Measurements from ENCODE around the gene RYR3.

RYR3 gene

DNA sequence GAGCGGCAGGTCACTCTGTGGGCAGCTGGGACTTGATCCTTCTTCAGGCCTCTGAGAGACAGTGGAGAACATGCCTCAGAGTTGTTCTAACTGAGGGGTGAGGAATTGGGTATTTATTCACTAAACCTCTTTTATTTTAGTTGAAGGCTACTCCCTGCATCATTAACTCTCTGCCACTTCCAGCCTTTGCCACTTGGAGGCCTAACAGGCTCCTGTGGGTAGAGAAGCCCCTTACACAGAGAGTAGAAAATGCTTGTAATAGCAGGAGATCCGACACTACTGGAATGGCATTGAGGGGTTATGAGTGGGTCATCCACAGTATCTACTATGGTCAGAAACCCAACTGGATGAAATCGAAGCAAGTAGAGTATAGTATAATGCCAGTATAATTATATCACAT lies 81.7 kb downstream of the RYR3 start:
- DNase-seq: no peak

DNA sequence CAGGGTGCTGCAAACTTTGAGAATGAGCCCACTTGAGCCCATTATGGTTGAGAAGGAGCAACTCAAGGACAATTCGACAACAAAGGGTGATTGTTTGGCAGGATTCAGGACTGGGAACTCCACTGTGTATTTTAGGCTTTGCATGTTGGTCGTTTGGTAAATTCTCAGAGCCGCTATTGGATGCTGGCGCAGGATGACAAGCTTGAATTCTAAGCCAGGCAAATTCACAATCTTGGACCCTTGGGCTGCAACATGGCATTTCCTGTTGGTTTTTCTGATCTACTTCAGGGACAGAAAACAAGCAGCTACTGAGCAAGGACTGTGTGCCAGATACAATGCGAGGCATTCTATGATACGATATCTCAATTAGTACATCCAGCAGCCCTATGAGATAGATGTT lies 82.8 kb downstream of the RYR3 start:
- DNase-seq: no peak

DNA sequence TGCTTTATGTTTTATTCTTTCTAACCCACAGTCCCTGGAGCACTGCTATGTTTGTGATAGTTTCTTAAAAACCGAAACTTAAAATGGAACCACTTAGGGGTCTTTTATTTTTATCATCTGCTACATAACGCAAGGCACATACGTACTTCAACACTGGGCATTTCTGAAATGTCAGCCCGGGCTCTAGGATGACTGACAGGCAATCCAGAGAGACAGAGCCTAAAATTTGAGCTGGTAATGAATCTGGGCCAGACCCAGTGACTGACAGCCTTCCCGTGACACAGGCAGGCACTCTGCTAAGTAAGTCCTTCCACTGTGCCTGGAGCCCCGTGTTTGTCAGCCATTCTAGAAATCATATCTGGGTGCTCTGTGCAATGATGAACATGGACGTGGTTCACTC lies 84.6 kb downstream of the RYR3 start:
- no peak for DNase-seq

DNA sequence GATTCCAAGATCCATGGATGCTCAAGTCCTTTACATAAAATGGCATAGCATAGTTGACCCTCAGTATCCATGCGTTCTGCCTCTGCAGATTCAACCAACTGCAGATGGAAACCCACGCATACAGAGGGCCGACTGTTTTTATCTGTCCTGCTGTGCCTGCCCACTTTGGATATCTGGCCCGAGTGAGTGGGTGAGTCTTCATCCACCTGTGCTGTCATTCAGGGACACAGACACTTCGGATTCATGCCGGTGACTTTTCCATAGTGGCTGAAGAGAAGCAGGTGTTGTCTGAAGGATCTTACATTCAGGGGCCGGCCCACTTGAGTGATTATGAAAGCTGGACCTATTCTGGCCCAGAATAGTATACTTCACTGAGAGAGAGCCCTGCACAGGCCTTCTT lies 85.1 kb downstream of the RYR3 start:
- no peak for DNase-seq

DNA sequence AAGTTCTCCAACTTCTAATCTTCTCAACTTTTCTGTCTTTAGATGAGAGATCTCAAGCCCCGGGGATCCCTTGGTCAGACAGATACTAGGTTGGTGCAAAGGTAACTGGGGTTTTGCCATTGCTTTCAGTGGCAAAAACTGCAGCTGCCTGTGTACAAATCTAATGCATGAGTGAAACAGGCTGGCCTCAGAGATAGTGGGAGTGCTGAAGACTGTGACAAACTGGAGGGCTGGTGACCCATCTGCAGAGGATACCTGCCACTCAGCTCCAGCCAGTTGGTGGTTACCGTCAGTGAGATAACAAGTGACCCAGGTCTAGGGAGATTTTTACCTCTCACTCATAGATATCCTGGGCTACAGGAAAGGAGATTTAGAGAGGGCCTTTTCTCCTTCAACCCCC lies 85.7 kb downstream of the RYR3 start:
- DNase-seq: no peak

DNA sequence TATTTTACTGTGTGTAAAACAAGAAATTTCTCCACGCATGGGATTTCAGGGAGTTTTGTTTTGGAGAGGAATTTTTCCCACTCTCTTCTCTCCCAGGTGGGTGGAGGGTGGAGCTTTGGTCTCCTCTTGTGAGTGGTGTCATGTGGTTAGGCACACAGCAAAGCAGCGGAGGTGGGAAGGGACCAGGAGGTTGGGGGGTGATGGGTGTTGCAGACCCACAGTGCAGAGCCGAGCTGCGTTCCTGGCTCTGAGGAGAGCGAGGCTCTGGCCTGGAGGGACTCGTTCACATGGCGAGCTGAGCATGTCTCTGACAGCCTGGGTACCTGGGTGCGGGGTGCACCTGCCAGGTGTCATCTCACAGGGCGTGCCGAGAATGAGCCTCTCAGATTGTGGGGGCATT lies 87.8 kb downstream of the RYR3 start:
- no peak for DNase-seq

DNA sequence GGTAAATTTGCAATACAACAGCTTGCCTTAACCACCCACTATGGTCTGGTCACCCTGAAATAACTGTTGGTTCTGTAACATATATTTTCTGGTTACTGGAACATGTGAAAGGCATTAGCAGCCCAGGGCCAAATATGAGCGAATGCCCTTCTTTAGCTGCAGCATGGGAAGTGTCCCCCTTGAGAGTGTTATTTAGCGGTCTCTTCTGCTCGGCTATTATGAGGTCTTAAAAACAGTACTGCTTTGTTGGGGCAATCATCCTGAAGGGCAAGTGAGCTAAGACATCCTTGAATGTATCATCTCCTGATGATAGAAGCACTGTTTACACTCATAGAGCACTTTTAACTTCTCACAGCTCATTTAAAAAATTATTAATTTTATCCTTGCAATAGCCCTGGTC lies 90.2 kb downstream of the RYR3 start:
- DNase-seq: no peak

DNA sequence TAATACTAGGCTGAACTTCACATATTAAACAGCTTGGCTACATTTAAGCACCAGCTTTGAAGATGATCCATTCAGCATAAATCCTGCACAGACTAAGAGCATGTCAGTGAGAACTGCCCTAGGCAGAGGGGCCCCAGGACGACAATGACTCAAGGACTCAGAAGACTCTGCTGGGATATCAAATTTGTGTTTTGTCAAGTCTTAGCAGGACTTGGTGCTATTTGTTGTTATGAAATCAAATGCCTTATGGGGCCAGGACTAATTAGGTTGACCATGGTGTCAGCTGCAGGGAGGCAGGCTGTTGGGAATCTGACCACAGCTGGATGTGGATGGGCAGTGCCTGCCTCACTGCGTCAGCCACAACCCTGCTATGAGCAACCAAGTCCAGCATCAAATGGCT lies 91.8 kb downstream of the RYR3 start:
- DNase-seq: no peak

DNA sequence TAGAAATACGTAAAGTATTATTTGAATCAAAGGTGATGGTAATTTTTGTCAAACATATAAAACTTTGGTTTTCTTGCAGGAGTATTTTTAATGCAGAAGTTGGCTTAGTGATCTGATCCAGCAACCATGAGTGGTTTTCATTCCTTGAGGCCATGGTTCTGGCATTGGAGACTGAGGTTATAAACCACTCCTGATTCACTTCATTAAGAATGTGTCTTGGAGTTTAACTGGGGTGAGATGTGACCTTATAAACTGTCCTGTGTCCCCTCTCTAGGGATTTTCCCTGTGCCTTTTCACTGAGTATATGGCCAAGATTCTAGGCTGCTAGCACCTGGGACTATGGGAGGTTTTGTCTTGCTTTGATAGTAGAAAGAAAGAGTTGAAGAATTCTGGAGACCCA lies 94.3 kb downstream of the RYR3 start:
- DNase-seq: no peak

DNA sequence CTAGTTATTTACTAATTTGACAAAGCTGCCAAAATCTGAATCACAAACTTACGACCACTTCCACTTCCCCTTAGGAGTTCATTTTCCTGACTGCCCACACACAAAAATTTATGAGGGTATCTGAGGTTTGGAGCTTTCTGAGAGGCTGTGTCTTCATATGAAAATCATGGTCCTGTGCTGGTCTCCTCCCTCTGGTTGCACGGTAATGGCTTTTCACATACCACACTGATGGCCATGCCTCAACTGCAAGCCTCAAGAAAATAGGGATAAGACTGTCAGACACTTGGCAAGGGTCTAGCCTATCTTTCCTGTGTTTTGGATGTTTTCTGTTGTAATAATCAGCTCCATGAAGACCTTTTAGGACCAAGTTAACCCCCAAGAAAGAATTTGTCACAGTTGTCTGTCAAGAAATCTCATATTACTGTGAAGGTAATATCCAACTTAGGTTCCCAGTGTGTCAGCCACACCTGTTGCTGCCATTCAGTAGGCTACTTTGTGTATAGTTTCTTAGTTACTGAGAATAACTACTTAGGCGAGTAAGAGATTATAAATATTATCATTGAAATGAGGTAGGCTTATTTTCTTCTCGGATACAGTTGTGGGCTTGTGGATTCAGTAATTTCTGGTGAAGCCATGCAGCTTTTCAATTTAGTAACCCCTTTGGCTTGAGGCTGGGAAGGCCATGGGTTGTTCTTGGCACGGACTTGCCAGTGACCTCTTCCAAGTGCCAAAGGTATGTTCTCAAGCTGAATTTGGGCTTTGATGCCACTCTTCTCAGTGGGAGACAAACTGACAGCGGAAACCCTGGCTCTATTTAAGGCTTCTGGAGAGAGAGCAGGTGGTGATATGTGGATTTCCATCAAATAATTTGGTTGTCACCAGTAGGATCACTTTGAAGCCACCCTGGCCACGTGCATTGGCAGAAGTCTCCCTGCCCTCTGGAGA lies 101.1 kb downstream of the RYR3 start:
- no peak for DNase-seq

DNA sequence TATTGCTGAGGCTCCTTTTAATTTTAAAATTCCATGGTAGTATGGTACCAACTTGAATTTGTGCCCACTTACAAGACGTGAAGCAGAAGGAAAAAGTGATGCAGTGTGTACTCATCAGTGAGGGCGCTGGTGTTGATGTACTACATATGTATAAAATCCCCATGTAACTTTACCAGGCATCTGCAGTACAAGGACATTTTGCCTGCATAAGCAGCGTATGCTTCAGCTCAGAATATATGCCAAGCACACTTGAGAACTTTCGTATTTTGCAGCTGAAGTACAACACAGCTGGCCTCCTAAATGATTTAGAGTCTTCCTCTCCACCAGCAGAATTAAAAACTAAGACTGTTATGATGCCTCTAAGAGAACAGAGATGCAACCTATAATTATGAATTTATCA lies 108.9 kb downstream of the RYR3 start:
- DNase-seq: no peak

DNA sequence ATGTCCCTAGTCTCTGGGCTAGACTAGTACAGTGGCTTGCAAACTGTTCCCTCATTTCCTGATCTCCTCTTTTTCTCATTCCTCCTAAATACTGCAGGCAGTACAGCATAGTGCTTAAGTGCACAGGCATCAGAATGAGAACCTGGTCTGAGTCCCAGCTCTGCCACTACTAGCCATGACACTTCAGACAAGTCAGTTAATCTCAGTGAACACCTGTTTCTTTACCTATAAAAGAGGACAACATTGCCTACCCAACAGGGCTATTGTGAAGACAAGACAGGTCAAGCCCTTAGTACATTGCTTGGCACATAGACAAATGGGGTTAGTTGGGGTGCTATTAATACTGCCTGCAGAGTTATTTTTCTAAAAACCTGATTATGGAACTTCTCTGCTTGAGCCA lies 113.3 kb downstream of the RYR3 start:
- DNase-seq: no peak

DNA sequence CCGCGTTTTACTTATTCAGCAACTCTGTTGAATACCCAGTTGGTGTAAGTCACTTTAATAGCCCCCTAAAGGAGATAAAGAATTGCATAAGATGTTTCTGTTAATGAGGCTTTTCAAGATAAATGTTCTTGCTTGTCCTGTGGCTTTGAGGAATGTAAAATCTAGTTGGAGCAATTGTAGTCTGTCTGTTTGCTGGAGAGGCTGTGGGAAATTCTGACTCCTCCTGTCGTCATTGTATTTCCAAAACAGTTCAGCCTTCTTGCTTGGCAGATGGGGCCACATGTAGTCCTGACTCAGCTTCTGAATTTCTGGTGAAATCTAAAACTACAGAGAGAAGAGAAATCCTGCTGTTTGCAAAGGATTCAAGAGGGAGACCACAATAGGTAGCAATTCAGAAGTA lies 114.4 kb downstream of the RYR3 start:
- no peak for DNase-seq

DNA sequence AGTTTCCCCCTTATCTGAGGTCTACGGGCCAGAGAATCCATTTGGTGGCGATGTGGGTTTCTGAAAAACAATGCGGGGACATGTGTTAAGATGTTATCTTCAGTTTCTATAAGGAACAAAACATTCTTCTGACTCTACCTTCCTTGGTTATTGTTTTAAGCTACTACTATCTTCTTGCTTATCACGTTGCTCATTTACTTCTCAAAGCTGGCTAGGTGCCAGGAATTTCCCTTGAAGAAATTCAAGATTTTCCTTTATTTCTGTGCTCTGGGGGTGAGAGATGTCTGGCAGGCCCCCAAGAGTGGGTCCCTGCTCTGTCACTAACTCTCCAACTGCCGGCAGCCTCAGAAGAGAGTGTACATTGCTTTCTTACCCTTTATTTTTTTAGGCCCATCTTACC lies 119.8 kb downstream of the RYR3 start:
- no peak for DNase-seq

DNA sequence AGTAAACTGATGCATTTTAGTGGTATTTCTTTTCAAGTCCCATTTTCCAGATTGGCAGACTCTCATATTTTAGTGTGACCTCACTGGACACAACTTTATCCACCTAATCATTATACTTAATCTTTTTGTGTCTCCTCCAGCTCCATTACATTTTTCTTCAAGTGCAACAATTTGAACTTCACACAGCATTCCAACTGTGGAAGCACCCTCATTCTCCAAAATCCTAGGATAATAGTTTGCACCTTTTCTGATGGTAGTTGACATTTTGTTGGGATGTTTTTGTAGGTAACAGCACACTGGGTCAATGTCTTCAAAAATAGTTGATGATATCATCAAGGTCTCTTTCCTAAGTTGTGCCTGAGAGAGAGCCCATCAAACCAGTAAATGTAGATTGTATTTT lies 123.1 kb downstream of the RYR3 start:
- no peak for DNase-seq

DNA sequence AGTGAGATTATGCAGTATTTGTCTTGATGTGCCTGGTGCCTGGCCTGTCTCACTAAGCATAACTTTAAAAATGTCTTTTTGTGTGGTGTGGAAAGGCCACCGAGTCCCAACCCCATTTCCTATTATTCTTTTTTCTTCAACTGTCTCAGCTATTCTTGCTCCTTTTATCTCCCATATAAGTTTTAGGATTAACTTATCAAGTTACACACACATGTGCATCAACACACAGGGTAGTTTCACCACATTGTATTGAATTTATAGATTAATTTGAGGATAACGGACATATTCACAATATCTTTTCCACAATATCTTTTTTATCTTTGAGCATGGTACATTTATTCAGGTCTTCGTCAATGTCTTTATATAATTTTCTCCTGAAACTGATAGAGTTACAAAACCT lies 127.6 kb downstream of the RYR3 start:
- no peak for DNase-seq

DNA sequence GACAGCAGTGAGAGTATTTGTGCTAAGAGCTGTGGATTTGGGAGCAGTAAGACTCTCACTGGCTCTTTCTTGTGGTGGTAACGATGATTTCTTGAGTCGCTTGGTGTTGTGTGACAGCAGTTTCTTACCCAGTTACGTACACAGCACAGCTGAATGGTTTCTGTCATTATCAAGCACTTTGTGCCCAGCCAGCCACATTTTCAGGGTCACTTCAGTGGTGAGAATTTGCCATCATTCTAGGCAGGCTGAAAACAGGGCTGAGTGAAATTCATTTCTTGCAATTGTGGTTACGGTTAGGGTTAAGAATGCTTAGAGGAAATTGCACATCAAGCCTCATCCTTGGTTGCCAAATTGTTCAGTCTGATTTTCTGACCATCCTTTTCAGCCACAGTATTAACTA lies 130.1 kb downstream of the RYR3 start:
- DNase-seq: no peak

DNA sequence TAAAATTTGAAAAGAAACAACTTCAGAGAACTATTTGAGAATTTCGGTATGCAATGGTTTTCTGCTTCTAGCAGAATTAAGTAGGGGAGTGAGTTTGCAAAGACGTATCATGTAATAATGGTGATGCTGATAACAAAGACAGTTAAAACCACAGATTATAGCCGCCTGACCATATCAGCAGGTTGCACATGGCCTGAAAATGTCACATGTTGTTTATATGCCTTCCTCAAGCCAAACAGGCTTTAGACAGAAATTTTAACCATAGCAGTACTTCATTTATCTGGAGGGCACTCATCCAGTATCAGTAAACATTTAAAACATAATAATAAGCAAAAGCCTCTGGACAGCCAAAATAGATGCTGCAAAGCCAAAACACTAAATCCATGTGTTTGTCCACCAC lies 131.7 kb downstream of the RYR3 start:
- no peak for DNase-seq

DNA sequence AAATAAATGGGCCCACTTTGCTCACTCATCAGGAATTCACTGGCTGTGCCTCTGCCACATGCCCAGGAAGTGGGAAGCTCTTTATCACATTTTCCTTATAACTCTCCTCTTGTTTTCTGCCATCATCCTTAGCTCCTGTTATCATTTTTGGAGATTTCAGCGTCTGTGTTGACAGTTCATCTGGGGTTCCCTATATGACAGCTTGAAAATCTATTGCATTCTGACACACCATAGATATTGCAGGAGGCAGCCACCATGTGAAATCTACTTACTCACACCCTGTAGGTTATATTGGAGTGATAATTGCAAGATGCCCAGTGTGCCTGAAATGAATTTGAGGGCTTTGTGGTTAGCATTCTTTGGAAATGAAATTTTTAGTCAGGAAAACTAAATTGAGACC lies 132.9 kb downstream of the RYR3 start:
- no peak for DNase-seq

DNA sequence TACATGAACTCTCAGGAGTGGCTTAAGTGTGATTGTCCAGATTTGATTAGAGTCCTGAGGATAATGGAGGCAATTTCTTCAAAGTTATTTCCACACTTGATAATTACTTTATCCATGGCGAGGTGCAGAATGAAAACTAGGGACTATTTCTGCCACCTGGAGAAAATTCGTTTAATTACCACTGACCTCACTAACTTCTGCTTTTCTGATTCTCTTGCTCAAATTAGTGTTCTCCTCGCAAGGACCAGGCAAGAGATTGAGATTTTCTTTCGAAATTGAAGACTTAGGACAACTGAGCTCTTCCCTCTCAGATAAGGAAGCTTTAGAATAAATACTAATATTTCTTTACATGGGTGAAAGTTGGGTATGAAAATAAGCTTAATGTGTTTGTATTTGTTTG lies 135.2 kb downstream of the RYR3 start:
- DNase-seq: no peak

DNA sequence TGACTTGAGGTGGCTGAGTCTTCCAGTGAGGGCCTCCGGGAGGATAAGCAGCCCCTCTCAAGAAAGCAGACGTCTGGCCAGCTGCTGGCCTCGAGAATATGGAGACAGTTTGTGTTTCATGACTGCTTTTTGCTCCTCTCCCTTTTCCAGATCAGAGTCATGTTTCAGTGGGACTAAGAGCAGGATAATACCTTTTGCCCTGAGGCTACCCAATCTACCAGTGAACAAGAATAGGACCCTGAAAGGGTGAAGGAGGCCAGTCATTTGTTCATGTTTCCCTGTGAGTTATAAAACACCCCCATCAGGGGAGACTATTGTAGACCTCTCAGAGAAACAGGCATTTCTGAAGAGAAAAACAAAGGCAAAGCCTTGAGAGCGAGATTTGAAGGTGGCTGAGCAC lies 137.4 kb downstream of the RYR3 start:
- DNase-seq: no peak

DNA sequence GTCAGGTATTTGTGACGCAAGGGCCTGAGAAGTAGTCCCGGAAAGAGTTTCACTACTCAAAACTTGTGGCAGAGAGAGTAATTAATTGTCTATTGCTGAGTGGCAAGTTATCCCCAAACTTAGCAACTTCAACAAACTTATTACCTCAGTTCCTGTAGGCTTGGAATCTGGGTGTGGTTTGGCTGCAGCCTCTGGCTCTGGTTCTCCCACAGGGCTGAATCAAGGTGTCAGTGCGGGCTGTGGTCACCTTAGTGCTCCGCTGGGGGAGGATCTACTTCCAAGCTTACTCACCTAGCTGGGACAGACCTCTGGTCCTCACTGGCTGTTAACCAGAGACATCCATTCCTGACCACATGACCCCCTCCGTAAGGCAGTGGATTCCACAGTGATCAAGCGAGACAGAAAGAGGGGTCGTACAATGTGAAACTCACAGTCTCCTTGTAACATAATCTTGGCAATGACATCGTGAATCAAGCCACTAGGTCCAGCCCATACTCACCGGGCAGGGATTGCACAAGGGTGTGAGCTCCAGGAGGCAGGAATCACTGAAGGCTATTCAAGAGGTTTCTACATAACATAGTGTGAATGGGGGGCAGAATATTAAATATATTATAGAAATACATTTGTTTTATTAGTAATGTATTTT lies 138.3 kb downstream of the RYR3 start:
- no peak for DNase-seq

DNA sequence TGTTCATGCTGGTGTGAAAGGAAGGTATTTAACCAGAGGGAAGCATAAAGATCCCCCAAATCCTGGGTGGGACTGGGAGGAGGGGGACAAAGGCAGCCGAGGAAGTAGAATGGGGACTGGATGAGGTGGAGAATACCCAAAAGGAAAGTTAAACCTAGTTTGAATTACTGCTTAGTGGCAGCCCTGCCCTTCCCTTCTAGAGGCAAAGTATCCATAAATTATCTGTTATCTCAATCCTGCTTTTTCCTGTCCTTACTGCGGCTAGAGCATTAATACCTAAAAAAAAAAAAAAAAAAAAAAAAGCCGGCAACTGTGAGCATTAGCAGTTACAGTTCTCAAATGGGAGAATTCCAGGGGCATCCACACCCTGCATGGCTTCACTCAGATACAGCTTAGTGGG lies 139.0 kb downstream of the RYR3 start:
- DNase-seq: no peak

DNA sequence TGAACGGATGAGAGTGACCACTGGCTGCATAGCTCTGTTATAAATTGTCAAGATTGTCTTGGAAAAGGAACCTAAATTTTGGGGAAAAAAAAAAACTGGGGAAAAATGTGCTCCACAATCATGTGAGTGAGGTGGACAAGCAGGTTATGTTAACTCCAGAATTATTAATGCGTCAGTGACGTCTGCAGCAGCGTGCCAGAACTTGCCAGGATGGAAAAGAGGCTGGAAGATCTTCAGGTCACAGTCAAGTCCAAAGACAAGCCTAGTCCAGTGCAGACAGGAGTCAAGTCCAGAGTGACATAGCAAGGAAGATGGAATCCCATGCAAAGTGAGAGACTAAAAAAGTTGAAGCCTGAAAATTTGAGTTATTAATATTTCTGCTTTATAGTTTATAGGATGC lies 140.6 kb downstream of the RYR3 start:
- no peak for DNase-seq

DNA sequence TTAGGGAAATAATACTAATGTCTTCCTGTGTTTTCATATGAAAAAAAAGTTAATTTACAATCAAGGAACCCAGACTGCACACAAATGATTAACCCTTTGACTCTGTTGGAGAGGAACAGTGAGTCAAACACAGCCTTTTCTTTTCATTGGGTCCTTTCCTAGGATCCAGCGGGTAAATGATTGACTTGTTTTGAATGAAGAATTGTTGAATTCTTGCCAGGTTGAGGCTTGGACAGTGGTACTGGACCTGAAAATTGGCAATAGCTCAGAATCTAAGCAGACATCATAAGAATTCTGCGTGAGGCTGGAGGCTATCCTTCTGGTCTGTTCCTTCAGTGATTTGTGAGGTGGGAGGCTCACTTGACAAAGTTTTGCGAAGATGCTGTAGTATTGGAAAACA lies 143.0 kb downstream of the RYR3 start:
- DNase-seq: no peak

All from bone marrow (tissue), 2 donors.